Activated CD4-positive, alpha-beta memory T cell treated with anti-CD3 and anti-CD28 coated beads for 36 hours (primary cell): ENCODE results near the gene SH3PXD2A. TPM values are rescaled to one million over a fixed set of nuclear protein-coding genes. Genes with fewer than 3 reads are reported as not detected.

Experiments used
- CTCF ChIA-PET: fragments of 350-600 bp; sonication (Branson Sonifier 250); formaldehyde crosslinking; loops from one replicate; lab custom pipeline; 2021; ENCODE audit warnings: antibody characterized with exemption, inconsistent platforms; lab: Charles Lee
- POLR2A ChIA-PET: fragments of 350-600 bp; sonication (Branson Sonifier 250); formaldehyde crosslinking; loops from one replicate; lab custom pipeline; 2021; ENCODE audit warnings: antibody characterized with exemption; lab: Charles Lee
- DNase-seq: peaks from one replicate; pipeline ENCODE4 v3.0.0-alpha.2; 2020
- H3K27ac Mint-ChIP-seq: one replicate; pipeline ENCODE4 v1.8.0; 2021; ENCODE audit warnings: mixed read lengths
- H3K27me3 Mint-ChIP-seq: one replicate; pipeline ENCODE4 v1.8.0; 2021; ENCODE audit warnings: mixed read lengths
- H3K36me3 Mint-ChIP-seq: one replicate; pipeline ENCODE4 v1.8.0; 2021; ENCODE audit warnings: mixed read lengths
- H3K4me1 Mint-ChIP-seq: one replicate; pipeline ENCODE4 v1.8.0; 2021; ENCODE audit warnings: low read depth, mixed read lengths
- H3K4me3 Mint-ChIP-seq: one replicate; pipeline ENCODE4 v1.8.0; 2021; ENCODE audit warnings: mild to moderate bottlenecking, mixed read lengths
- H3K9me3 Mint-ChIP-seq: one replicate; pipeline ENCODE4 v1.8.0; 2021; ENCODE audit warnings: mixed read lengths
- intact Hi-C: fragments of 100-400 bp; cut with micrococcal nuclease; formaldehyde crosslinking; loops from one replicate; pipeline ENCODE4 v1.15.1; 2023
- total RNA-seq, 2 experiments: library from RNA; stranded (reverse); gene quantifications; one replicate each; pipeline ENCODE4 v1.2.3, GENCODE V29; 2021

The SH3PXD2A gene
- total RNA-seq, 2 experiments from 2014 or later, result 10.0 to 10.3 TPM

DNA sequence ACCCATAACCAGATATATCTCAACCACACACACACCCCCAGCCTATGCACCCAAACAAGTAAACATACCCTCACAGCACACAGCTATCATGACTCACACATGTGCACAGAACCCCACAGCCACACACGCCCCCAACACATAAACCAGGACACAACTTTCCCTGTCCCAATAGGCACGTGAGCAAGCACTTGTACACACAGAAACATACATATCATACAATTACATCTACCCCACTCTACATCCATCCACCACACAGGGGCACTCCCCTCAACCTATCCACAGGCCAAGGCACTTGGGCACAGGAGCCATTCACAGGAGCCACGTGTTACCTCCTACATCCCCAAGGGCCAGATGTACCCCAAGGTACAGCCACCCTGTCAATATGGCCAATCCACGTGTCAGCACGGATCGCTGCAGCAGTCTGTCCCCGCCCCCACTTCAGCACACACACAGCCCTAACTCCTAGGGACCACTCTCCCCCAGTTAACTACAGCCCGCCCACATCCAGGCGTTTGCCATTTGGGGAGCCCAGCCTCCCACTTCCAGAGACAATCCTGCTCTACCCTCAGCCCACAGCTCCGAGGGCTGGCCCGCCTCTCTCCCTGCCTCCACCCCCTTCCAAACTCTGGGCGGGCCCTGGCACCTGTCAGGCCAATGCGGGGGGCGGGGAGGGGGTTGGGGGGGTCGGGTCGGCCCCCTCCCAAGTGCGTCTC lies 163.5 kb downstream of the SH3PXD2A start:
- intact Hi-C loops, result loop anchor here (2.0 to 5.0 kb wide), 2 partner anchors 31 to 75 kb away; no protein-coding TSS in a partner anchor
- no peaks in the 10 kb centered on the region for H3K27me3 Mint-ChIP-seq
- no peaks in the 10 kb centered on the region for H3K9me3 Mint-ChIP-seq
- peak overlapping the region; percentile 70 for H3K4me3 Mint-ChIP-seq
- DNase-seq, result peak; percentile 29
- peak overlapping the region; percentile 39 for H3K27ac Mint-ChIP-seq
- peaks cover 32% of the 10 kb centered on the region for H3K4me1 Mint-ChIP-seq
- ChIA-PET CTCF (interaction anchor here (1.1 to 2.7 kb wide), 2 partner anchors 13 to 86 kb away, joined by 3 to 12 read pairs; no protein-coding TSS in a partner anchor), POLR2A (no interaction called here)
- no peaks in the 10 kb centered on the region for H3K36me3 Mint-ChIP-seq

DNA sequence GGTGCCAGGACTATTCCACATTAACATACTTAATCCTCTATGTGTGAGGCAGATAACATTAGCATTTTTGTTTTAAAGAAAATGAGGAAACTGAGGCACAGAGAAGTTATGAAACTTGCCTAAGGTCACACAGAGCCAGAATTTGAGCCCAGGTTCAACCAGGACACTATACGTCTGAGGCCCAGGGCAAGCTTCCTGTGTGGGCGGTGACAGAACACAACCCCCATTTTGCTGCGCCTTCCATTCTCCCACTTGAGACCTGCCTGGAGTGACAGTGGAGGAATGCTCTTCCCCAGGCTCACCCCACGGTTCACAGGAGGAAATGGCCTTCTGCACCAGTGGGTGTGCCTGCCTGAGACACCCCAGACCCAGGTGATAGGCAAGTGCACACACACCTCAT lies 164.1 kb downstream of the SH3PXD2A start:
- DNase-seq, result no peak
- Mint-ChIP-seq H3K4me1 (peaks cover 27% of the 10 kb centered on the region), H3K27ac (peak overlapping the region; percentile 39), H3K9me3 (no peaks in the 10 kb centered on the region), H3K4me3 (peak overlapping the region; percentile 61), H3K36me3 (no peaks in the 10 kb centered on the region), H3K27me3 (no peaks in the 10 kb centered on the region)
- POLR2A ChIA-PET, result no interaction called here
- CTCF ChIA-PET, result interaction anchor here (0.6 to 2.9 kb wide), 5 partner anchors 12 to 166 kb away, joined by 3 to 13 read pairs (median 3); no protein-coding TSS in a partner anchor
- intact Hi-C loops, result loop anchor here (5.0 kb wide), 1 partner anchor 76 kb away; no protein-coding TSS in a partner anchor

DNA sequence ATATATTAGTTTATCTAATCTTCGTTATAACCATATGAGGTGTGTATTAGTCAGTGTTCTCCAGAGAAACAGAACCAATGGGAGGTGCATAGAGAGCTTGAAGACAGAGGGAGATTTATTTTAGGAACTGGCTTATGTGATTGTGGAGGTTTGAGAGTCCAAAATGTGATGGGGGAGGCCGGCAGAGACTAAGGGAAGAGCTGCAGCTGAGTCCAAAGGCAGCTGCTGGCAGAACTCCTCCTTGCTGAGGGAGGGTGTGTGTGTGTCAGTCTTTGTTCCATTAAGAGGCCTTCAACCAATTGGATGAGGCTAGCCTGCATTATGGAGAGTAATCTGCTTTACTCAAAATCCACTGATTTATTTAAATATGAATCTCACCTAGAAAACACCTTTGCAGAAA lies 165.1 kb downstream of the SH3PXD2A start:
- no peak for DNase-seq
- Mint-ChIP-seq H3K4me1 (peaks cover 21% of the 10 kb centered on the region), H3K9me3 (no peaks in the 10 kb centered on the region), H3K36me3 (no peaks in the 10 kb centered on the region), H3K4me3 (no peak overlapping the region), H3K27me3 (no peaks in the 10 kb centered on the region), H3K27ac (no peak overlapping the region)
- ChIA-PET POLR2A (no interaction called here), CTCF (interaction anchor here (1.2 to 2.9 kb wide), 4 partner anchors 11 to 91 kb away, joined by 3 to 13 read pairs (median 8); no protein-coding TSS in a partner anchor)
- intact Hi-C loops, result loop anchor here (5.0 kb wide), 1 partner anchor 77 kb away; no protein-coding TSS in a partner anchor

DNA sequence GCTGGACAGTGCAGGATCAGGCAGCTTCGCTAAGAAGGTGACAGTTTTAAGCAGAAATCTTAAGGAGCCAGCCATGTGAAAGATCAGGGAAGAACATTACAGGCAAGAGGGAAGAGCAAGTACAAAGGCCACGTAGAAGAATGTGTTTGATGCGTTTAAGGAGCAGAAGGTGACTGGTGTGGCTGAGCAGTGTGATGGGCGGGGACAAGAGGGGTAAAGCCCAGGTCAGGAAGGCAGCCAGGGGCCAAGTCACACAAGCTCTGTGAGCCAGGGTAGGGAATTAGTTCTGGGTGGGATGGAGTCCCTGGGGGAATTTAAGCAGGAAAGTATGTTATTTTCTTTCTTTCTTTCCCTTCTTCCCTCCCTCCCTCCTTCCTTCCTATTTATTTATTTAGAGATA lies 166.9 kb downstream of the SH3PXD2A start:
- ChIA-PET POLR2A (no interaction called here), CTCF (interaction anchor here (1.1 to 2.9 kb wide), 2 partner anchors 9 kb away, joined by 3 to 13 read pairs; no protein-coding TSS in a partner anchor)
- Mint-ChIP-seq H3K4me3 (no peak overlapping the region), H3K27ac (no peak overlapping the region), H3K27me3 (no peaks in the 10 kb centered on the region), H3K36me3 (no peaks in the 10 kb centered on the region), H3K9me3 (no peaks in the 10 kb centered on the region), H3K4me1 (peaks cover 17% of the 10 kb centered on the region)
- intact Hi-C loops, result no loop called here
- DNase-seq, result no peak

DNA sequence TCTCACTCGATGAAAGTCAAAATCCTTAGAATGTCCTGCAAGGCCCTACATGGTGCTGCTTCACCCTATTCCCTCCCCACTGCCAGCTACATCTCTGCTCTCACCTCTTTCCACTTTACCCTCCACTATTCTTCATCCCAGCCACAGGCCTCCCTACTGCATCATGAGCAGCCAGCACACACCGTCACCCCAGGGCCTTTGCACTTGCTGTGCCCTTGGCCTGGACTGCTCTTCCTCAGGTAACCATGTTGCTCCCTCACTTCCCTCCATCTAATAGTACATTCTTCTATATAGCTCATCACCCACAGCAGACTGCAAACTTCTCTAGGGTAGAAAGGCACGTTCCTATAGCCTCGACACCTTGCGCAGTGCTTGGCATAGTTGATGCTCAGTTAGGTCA lies 167.7 kb downstream of the SH3PXD2A start:
- H3K4me1 Mint-ChIP-seq, result peaks cover 14% of the 10 kb centered on the region
- no peaks in the 10 kb centered on the region for H3K36me3 Mint-ChIP-seq
- H3K27me3 Mint-ChIP-seq, result no peaks in the 10 kb centered on the region
- H3K9me3 Mint-ChIP-seq, result no peaks in the 10 kb centered on the region
- POLR2A ChIA-PET, result no interaction called here
- intact Hi-C loops, result no loop called here
- no peak overlapping the region for H3K27ac Mint-ChIP-seq
- no peak overlapping the region for H3K4me3 Mint-ChIP-seq
- CTCF ChIA-PET, result interaction anchor here (1.0 to 3.7 kb wide), 13 partner anchors 8 to 159 kb away, joined by 3 to 77 read pairs (median 7); no protein-coding TSS in a partner anchor
- DNase-seq, result no peak

DNA sequence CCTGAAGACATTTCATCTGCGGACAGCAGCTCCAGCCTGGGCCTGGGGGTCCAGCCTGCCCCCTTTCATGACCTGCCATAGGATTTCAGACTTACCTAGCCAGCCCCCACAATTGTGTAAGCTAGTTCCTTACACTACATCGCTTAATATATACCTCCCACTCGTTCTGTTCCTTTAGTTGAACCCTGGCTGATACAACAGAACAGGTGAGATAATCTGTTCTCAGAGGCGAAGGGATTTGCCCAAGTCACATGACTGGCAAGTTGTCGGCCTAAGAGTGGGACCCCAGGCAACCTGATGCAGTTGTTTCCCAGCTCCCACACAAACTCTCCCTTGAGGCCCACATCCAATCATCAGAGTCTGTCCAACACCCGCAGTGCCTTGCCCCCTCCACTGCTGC lies 168.2 kb downstream of the SH3PXD2A start:
- H3K27me3 Mint-ChIP-seq, result no peaks in the 10 kb centered on the region
- POLR2A ChIA-PET, result interaction anchor here (0.6 kb wide), 1 partner anchor 91 kb away, joined by 4 read pairs; no protein-coding TSS in a partner anchor
- no peaks in the 10 kb centered on the region for H3K36me3 Mint-ChIP-seq
- CTCF ChIA-PET, result interaction anchor here (0.6 to 3.7 kb wide), 25 partner anchors 8 to 182 kb away, joined by 3 to 77 read pairs (median 8); no protein-coding TSS in a partner anchor
- no peaks in the 10 kb centered on the region for H3K9me3 Mint-ChIP-seq
- no peak for DNase-seq
- intact Hi-C loops, result no loop called here
- peaks cover 14% of the 10 kb centered on the region for H3K4me1 Mint-ChIP-seq
- no peak overlapping the region for H3K4me3 Mint-ChIP-seq
- H3K27ac Mint-ChIP-seq, result no peak overlapping the region

DNA sequence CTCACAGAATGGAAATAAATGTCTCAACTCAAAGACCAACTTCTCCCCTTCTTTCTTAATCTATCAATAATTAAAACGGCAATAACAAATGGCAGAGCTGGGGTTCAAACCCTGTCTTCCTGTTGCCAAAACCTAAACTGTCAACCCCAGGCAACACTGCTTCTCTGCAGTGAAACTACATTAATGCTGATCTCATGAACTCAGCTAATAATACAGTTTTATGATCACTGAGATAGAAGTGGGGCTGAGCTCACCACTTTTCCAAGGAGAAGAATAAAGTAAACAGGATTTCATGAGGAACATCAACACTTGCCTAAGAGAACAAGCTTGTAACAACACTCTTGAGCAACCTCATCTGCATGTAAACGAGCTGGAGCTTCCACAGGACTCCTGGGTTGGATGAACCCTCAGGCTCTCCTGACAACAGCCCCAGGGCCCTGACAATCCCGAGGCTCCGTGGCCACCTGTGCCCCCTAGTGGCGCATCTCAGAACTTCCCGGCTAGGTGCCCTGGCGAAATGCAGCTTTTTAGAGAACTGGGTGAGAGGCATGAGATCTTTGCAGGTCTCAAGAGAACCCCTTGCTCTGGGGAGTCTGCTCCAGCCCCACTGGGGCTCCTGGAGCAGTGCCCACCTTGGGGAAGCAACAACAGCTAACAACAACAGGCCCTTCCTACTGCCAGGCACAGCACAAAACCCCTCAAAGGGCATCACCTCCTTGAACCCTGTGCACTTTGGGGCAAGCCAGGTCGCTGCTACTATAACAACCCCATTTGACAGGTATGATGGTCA lies 169.3 kb downstream of the SH3PXD2A start:
- DNase-seq, result peak; percentile 85
- Mint-ChIP-seq H3K4me3 (no peak overlapping the region), H3K27ac (no peak overlapping the region), H3K36me3 (no peaks in the 10 kb centered on the region), H3K27me3 (no peaks in the 10 kb centered on the region), H3K9me3 (no peaks in the 10 kb centered on the region), H3K4me1 (peaks cover 5% of the 10 kb centered on the region)
- intact Hi-C loops, result loop anchor here (1.0 kb wide), 1 partner anchor 81 kb away; no protein-coding TSS in a partner anchor
- ChIA-PET POLR2A (interaction anchor here (1.0 to 1.1 kb wide), 2 partner anchors 85 to 161 kb away, joined by 3 to 5 read pairs; no protein-coding TSS in a partner anchor), CTCF (interaction anchor here (0.6 to 3.7 kb wide), 52 partner anchors 8 to 482 kb away, joined by 3 to 77 read pairs (median 5); partner anchors contain the start of gene SH3PXD2A)

DNA sequence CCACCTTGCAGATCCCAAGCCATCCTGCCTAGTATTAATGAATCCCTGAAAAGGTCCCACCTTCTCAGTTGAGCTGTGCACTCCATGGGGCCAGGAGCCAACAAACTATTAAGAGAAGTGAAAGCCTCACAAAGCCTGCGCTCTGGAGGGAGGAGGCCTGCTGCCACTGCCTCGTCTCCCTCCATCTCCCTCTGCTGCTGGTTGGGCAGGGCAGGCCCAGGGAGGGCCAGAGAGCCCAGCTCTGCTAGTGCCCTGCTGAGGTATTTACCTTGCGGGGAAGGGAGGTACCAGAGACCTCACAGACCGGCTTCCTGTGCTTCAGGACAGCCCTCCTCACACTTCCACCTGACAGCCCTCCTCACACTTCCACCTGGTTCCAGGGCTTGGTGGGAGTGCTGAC lies 171.5 kb downstream of the SH3PXD2A start:
- Mint-ChIP-seq H3K27me3 (no peaks in the 10 kb centered on the region), H3K36me3 (no peaks in the 10 kb centered on the region), H3K9me3 (no peaks in the 10 kb centered on the region), H3K4me3 (no peak overlapping the region), H3K27ac (no peak overlapping the region), H3K4me1 (peaks cover 10% of the 10 kb centered on the region)
- CTCF ChIA-PET, result no interaction called here
- DNase-seq, result no peak
- intact Hi-C loops, result no loop called here
- POLR2A ChIA-PET, result no interaction called here

DNA sequence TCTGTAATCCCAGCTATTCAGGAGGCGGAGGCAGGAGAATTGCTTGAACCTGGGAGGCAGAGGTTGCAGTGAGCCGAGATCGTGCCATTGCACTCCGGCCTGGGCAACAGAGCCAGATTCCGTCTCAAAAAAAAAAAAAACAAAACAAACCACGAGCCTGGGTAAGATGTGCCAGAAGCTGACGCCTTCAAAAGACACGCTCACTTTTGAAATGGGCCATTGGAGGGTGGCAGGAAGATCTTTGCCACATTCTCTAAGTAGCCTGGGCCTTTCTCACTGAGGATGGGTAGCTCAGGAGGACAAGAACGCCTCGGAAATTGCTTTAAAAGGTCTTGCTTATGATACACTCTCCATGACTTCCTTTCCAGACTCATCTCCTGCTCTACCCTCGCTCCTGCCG lies 172.7 kb downstream of the SH3PXD2A start:
- CTCF ChIA-PET, result interaction anchor here (1.0 kb wide), 1 partner anchor 117 kb away, joined by 3 read pairs; no protein-coding TSS in a partner anchor
- Mint-ChIP-seq H3K4me1 (peaks cover 22% of the 10 kb centered on the region), H3K4me3 (no peak overlapping the region), H3K9me3 (no peaks in the 10 kb centered on the region), H3K27me3 (no peaks in the 10 kb centered on the region), H3K36me3 (no peaks in the 10 kb centered on the region), H3K27ac (no peak overlapping the region)
- POLR2A ChIA-PET, result no interaction called here
- DNase-seq, result no peak
- intact Hi-C loops, result no loop called here

DNA sequence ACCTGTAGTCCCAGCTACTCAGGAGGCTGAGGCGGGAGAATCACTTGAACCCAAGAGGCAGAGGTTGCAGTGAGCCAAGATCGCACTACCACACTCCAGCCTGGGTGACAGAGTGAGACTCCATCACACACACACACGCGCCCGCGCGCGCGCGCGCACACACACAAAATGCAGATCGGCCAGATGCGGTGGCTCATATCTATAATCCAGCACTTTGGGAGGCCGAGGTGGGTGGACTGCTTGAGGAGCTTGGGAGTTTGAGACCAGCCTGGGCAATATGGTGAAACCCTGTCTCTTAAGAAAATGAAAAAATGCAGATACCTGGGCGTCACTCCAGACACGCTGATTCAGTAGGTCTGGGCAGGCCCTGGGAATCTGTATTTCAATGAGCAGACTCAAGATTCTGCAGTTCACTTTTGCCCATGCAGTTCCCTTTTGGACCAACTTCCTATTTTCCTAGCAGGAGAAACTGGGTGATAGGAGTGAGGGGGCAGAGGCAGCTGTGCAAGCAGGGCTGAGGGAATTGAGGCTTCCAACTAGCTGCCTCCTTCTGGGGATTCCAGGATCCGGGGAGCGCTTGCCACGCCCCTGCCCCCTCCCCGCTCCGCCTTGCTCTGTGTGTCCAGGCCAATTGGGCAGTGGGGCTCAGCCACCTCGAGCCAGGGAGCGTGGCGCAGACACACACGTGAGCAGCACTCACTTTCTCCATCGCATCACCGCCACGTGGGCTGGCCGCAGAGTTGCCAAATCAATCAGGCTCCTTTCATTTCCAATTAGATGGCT lies 173.6 kb downstream of the SH3PXD2A start:
- intact Hi-C loops, result no loop called here
- Mint-ChIP-seq H3K4me3 (no peak overlapping the region), H3K9me3 (no peaks in the 10 kb centered on the region), H3K27me3 (no peaks in the 10 kb centered on the region), H3K36me3 (no peaks in the 10 kb centered on the region), H3K4me1 (peaks cover 28% of the 10 kb centered on the region), H3K27ac (no peak overlapping the region)
- CTCF ChIA-PET, result no interaction called here
- POLR2A ChIA-PET, result interaction anchor here (1.2 kb wide), 1 partner anchor 13 kb away, joined by 4 read pairs; no protein-coding TSS in a partner anchor
- DNase-seq, result peak; percentile 21

DNA sequence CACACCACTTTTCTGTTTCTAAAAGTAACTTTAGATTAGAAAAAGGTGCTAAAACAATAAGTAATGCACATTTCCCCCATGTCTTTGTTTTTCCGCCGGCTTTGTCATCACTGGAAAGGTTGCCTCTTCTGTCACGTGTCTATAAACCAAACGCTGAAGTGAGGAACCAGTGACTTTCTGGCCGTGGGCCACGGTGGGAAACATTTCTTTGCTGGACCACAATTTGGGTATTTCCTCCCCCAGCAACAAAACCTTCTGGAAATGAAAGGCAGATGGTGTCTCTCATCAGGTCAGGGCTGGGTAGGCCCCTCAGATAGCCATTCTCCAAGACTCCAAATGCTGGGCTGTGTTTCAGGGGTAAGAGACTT lies 174.5 kb downstream of the SH3PXD2A start:
- Mint-ChIP-seq H3K36me3 (no peaks in the 10 kb centered on the region), H3K27ac (no peak overlapping the region), H3K9me3 (no peaks in the 10 kb centered on the region), H3K4me1 (peaks cover 24% of the 10 kb centered on the region), H3K4me3 (no peak overlapping the region), H3K27me3 (no peaks in the 10 kb centered on the region)
- ChIA-PET CTCF (interaction anchor here (3.4 kb wide), 1 partner anchor 9 kb away, joined by 13 read pairs; no protein-coding TSS in a partner anchor), POLR2A (interaction anchor here (1.2 kb wide), 1 partner anchor 12 kb away, joined by 4 read pairs; no protein-coding TSS in a partner anchor)
- intact Hi-C loops, result no loop called here
- DNase-seq, result no peak
